ENCODE results near the gene GARNL3. TPM values are rescaled to one million over a fixed set of nuclear protein-coding genes. Genes with fewer than 3 reads are reported as not detected.

Gene GARNL3
- total RNA-seq, 4 donors from 2014 or later, result 12.3 to 78.4 (median 23.7) TPM

DNA sequence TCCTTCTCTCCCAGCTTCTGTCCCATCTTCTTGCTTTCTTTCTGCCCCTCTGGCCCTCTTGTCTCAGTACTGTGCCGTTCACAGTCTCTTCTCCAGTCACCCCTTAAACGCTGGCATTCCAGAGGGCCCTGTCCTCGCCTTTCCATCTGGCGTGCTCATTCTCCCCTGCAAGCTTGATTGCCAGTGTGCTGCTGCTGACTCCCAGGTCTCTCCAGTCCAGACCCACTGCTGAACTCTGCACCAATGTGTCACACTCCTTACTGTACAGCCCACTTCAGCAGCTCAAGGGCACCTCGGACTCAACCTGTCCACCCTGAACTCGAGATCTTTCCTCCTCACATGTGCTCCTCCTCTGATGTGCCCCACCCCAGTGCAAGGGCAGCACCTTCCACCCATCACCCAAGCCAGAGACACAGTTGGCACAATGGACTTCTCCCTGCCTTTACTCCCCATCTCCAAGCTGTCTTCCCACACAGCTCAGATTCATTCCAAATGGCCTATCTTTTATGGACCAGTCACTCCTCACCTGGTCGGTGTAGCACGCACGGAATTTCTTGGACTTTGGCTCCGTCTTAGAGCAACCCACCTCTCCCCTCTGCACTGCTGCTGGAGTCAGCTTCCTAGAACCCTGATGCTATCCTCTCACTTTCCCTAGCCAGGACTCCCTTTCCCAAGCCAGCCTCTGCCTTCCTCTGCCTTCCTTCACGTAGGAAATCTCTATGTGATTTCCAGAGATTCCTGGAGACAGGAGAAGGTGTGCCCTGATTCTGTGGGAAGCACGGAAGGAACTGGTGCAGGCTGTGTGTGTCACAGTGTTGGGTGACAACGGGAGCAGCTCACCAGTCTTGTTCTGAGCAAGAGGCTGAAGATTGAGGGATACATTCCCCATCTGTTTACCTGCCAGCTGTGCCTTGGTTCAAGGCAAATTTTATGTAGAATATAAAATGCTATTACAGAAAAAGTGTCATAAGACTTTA lies 106.4 kb downstream of the GARNL3 start:
- Histone ChIP-seq H3K4me3 (no peak overlapping the region), H3K4me1 (no peaks in the 10 kb centered on the region), H3K36me3 (no peaks in the 10 kb centered on the region), H3K27ac (no peak overlapping the region), H3K27me3 (no peaks in the 10 kb centered on the region), H3K9me3 (no peaks in the 10 kb centered on the region)
- no peak for DNase-seq
- TF ChIP-seq, protein P1, sequence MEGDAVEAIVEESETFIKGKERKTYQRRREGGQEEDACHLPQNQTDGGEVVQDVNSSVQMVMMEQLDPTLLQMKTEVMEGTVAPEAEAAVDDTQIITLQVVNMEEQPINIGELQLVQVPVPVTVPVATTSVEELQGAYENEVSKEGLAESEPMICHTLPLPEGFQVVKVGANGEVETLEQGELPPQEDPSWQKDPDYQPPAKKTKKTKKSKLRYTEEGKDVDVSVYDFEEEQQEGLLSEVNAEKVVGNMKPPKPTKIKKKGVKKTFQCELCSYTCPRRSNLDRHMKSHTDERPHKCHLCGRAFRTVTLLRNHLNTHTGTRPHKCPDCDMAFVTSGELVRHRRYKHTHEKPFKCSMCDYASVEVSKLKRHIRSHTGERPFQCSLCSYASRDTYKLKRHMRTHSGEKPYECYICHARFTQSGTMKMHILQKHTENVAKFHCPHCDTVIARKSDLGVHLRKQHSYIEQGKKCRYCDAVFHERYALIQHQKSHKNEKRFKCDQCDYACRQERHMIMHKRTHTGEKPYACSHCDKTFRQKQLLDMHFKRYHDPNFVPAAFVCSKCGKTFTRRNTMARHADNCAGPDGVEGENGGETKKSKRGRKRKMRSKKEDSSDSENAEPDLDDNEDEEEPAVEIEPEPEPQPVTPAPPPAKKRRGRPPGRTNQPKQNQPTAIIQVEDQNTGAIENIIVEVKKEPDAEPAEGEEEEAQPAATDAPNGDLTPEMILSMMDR (IDR thresholded peaks at IDR 0.05), result no peak
- no peak for TF ChIP-seq POLR2A (IDR thresholded peaks at IDR 0.05)

DNA sequence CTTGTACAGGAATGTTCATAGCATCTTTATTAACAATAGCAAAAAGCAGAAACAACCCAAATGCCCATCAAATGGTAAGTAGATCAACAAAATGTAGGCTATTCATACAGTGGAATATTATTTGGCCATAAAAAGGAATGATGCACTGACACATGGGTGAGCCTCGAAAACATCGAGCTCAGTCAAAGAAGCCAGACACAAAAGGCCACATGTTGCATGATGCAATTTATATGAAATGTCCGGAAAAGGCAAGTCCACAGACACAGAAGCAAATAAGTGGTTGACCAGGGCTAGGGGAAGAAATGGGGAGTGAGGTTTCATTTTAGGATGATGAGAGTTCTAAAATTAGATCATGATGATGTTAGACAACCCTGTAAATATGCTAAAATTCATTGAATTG lies 115.9 kb downstream of the GARNL3 start:
- no peak overlapping the region for H3K27ac ChIP-seq
- TF ChIP-seq, protein P1 (IDR thresholded peaks at IDR 0.05), result no peak
- no peak for TF ChIP-seq POLR2A (IDR thresholded peaks at IDR 0.05)
- no peaks in the 10 kb centered on the region for H3K36me3 ChIP-seq
- no peaks in the 10 kb centered on the region for H3K4me1 ChIP-seq
- no peak for DNase-seq
- no peaks in the 10 kb centered on the region for H3K27me3 ChIP-seq
- peaks cover 0 to 5% (median 2%) of the 10 kb centered on the region in 4 donors for H3K9me3 ChIP-seq
- H3K4me3 ChIP-seq, result no peak overlapping the region

DNA sequence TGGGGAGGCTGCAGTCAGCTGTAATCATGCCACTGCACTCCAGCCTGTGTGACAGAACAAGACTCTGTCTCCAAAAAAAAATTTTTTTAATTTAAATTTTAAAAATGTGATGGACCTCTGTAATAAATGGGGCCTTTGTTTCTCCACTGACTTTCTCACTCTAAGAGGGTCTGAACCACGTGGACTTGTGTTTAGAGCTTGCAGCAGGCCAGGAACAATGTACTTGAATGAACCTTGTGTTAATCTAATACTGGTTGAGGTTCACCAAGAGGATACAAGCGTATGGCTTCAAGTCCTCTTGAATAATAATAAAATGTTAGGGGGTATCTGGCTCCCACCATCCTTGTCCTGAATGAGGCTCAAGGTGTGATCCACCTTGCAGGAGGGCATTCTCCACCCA lies 118.0 kb downstream of the GARNL3 start:
- no peak for TF ChIP-seq POLR2A (IDR thresholded peaks at IDR 0.05)
- TF ChIP-seq, protein P1 (IDR thresholded peaks at IDR 0.05), result no peak
- Histone ChIP-seq H3K4me1 (no peaks in the 10 kb centered on the region), H3K27me3 (no peaks in the 10 kb centered on the region), H3K27ac (no peak overlapping the region), H3K36me3 (no peaks in the 10 kb centered on the region), H3K4me3 (no peak overlapping the region), H3K9me3 (peaks cover 0 to 5% (median 2%) of the 10 kb centered on the region in 4 donors)
- DNase-seq, result no peak

DNA sequence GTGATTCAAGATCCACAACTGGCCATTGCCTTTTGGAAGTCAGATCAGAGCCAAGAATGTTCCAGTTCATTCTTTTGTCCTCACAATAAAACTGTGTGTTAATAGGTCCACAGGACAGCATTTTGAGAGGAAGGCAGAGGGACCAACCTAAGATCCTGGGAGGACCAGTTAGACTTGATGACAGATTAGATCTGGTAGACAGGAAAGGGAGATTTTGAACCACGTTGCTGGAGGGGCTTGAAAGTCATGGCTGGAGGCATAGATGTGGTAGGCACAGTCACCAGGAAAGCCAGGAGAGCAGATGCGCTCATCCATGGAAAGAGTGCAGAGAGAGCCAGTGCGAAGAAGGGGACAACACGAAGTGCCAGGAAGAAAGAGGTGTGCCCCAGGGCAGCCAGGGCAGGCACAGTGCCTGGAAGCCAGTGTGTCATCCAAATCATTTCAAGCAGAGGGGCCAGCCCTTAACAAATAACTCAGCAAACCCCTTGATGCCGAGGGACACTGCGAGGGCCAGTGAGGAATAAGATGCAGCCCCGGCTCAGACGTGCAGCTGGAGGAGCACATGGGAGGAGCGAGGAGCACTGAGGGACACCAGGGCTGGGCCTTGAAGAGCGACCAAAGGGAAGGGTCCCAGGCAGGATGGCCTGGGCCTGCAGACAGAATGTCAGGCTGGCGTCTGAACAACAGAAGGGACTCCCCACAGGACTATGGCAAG lies 119.6 kb downstream of the GARNL3 start:
- DNase-seq, result no peak
- TF ChIP-seq POLR2A (IDR thresholded peaks at IDR 0.05), result no peak
- TF ChIP-seq, protein P1 (IDR thresholded peaks at IDR 0.05), result no peak
- H3K4me3 ChIP-seq, result no peak overlapping the region
- no peak overlapping the region for H3K27ac ChIP-seq
- no peaks in the 10 kb centered on the region for H3K27me3 ChIP-seq
- peaks cover 0 to 11% (median 0%) of the 10 kb centered on the region in 4 donors for H3K4me1 ChIP-seq
- no peaks in the 10 kb centered on the region for H3K36me3 ChIP-seq
- peaks cover 0 to under 1% (median 0%) of the 10 kb centered on the region in 4 donors for H3K9me3 ChIP-seq

DNA sequence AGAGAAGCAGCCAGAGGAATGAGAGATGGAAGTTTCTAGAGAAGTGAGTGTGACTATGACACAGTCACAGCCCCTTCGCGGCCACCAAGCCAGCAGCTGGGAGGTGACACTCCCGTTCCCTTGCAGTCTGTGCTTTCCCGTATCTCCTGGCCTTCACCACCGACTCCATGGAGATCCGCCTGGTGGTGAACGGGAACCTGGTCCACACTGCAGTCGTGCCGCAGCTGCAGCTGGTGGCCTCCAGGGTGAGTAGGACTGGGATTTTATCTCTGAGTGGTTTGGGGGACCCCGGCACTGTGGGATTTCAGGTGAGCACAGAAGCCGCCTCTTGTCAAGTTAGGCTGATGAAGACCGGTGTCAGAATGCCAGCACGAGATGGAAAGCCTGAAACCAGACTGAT lies 120.3 kb downstream of the GARNL3 start:
- no peak for DNase-seq
- TF ChIP-seq, protein P1 (IDR thresholded peaks at IDR 0.05), result no peak
- TF ChIP-seq POLR2A (IDR thresholded peaks at IDR 0.05), result no peak
- Histone ChIP-seq H3K36me3 (no peaks in the 10 kb centered on the region), H3K4me3 (no peak overlapping the region), H3K27ac (no peak overlapping the region), H3K4me1 (peaks cover 0 to 12% (median 0%) of the 10 kb centered on the region in 4 donors), H3K27me3 (no peaks in the 10 kb centered on the region), H3K9me3 (no peaks in the 10 kb centered on the region)
